CD14-positive monocyte (primary cell): ENCODE results near the gene BLMH. TPM values are rescaled to one million over a fixed set of nuclear protein-coding genes. Genes with fewer than 3 reads are reported as not detected.

Experiments
- DNase-seq, 3 donors: peaks; one replicate each; pipeline ENCODE4 v3.0.0-alpha.2; 2011 to 2022
- H2AFZ ChIP-seq: 2 replicates; pipeline ENCODE4 v1.6.0; 2012; ENCODE audit warnings: mild to moderate bottlenecking, low read depth, low read length, inconsistent platforms; ENCODE audit not compliant: insufficient read depth, poor library complexity, severe bottlenecking
- H3K27ac ChIP-seq, 2 donors: 1 replicate in 1 of 2; 2 replicates in 1 of 2; pipeline ENCODE4 v1.5.1; 2012 to 2013; ENCODE audit warnings: low read length in 2 of 2, control low read depth in 1 of 2, inconsistent platforms in 1 of 2, low read depth in 1 of 2, mild to moderate bottlenecking in 1 of 2
- H3K27me3 ChIP-seq, 2 donors: one replicate each; pipeline versions ENCODE4 v1.6.0 to v1.6.1; 2011 to 2013; ENCODE audit warnings: low read length in 2 of 2; ENCODE audit not compliant: control insufficient read depth in 2 of 2, insufficient read depth in 2 of 2
- H3K36me3 ChIP-seq, 2 donors: replicated peaks in 1 of 2; 1 replicate in 1 of 2; 2 replicates in 1 of 2; pipeline versions ENCODE4 v1.5.1 to v1.6.1; 2012 to 2013; ENCODE audit warnings: low read length in 2 of 2, control low read depth in 1 of 2, inconsistent platforms in 1 of 2, mild to moderate bottlenecking in 1 of 2; ENCODE audit not compliant: insufficient read depth in 2 of 2, control insufficient read depth in 1 of 2
- H3K4me1 ChIP-seq, 2 donors: 1 replicate in 1 of 2; 2 replicates in 1 of 2; pipeline versions ENCODE4 v1.5.1 to v1.6.1; 2012 to 2013; ENCODE audit warnings: low read length in 2 of 2, control low read depth in 1 of 2, inconsistent platforms in 1 of 2, mild to moderate bottlenecking in 1 of 2, moderate library complexity in 1 of 2; ENCODE audit not compliant: insufficient read depth in 2 of 2, control insufficient read depth in 1 of 2
- H3K4me2 ChIP-seq: replicated peaks from 2 replicates; pipeline ENCODE3; 2012; ENCODE audit warnings: low read length, moderate library complexity, mild to moderate bottlenecking; ENCODE audit not compliant: poor library complexity, severe bottlenecking; ENCODE audit errors: extremely low read depth
- H3K4me3 ChIP-seq, 3 experiments: fragments of 200-600 bp in 1 of 3; sonication (generic) in 1 of 3; replicated peaks in 1 of 3; 1 replicate in 2 of 3; 2 replicates in 1 of 3; pipeline ENCODE4 v1.5.1; 2011 to 2013; ENCODE audit warnings: low read length in 3 of 3, mild to moderate bottlenecking in 3 of 3, control low read depth in 2 of 3, low read depth in 2 of 3, inconsistent platforms in 1 of 3, moderate library complexity in 1 of 3
- H3K79me2 ChIP-seq: 2 replicates; pipeline ENCODE4 v1.6.0; 2012; ENCODE audit warnings: mild to moderate bottlenecking, control low read depth, inconsistent platforms, low read length, moderate library complexity; ENCODE audit not compliant: insufficient read depth
- H3K9ac ChIP-seq: 2 replicates; pipeline ENCODE4 v1.6.0; 2017; ENCODE audit warnings: low read length, mild to moderate bottlenecking; ENCODE audit not compliant: insufficient read depth, poor library complexity, severe bottlenecking
- H3K9me3 ChIP-seq, 2 donors: replicated peaks in 1 of 2; 1 replicate in 1 of 2; 2 replicates in 1 of 2; pipeline versions ENCODE4 v1.5.1 to v1.6.1; 2012 to 2013; ENCODE audit warnings: low read length in 2 of 2, control low read depth in 1 of 2; ENCODE audit not compliant: control insufficient read depth in 1 of 2, insufficient read depth in 1 of 2
- H4K20me1 ChIP-seq: 2 replicates; pipeline ENCODE4 v1.6.0; 2012; ENCODE audit warnings: mild to moderate bottlenecking, low read length, control low read depth, moderate library complexity; ENCODE audit not compliant: insufficient read depth
- H3K27ac Mint-ChIP-seq, 7 donors: one replicate each; pipeline ENCODE4 v1.8.0; 2020; ENCODE audit warnings: mild to moderate bottlenecking in 7 of 7, mixed read lengths in 7 of 7, moderate library complexity in 6 of 7, inconsistent platforms in 2 of 7
- H3K27me3 Mint-ChIP-seq, 3 donors: one replicate each; pipeline ENCODE4 v1.8.0; 2021 to 2022; ENCODE audit warnings: low read depth in 3 of 3, mild to moderate bottlenecking in 3 of 3, mixed read lengths in 3 of 3, moderate library complexity in 3 of 3, inconsistent platforms in 1 of 3
- H3K36me3 Mint-ChIP-seq, 2 donors: one replicate each; pipeline ENCODE4 v1.8.0; 2020; ENCODE audit warnings: mixed read lengths in 2 of 2, inconsistent platforms in 1 of 2, mild to moderate bottlenecking in 1 of 2
- H3K4me1 Mint-ChIP-seq: one replicate; pipeline ENCODE4 v1.8.0; 2020; ENCODE audit warnings: mild to moderate bottlenecking, mixed read lengths
- H3K4me3 Mint-ChIP-seq, 2 donors: one replicate each; pipeline ENCODE4 v1.8.0; 2020; ENCODE audit warnings: mild to moderate bottlenecking in 2 of 2, mixed read lengths in 2 of 2, moderate library complexity in 1 of 2
- H3K9me3 Mint-ChIP-seq, 7 donors: one replicate each; pipeline ENCODE4 v1.8.0; 2020 to 2022; ENCODE audit warnings: mixed read lengths in 7 of 7, mild to moderate bottlenecking in 6 of 7, moderate library complexity in 6 of 7, inconsistent platforms in 2 of 7
- CTCF ChIP-seq: fragments of 200-600 bp; IDR thresholded peaks from one replicate; pipeline ENCODE4 v1.8.0; 2022; ENCODE audit warnings: antibody characterized with exemption, mild to moderate bottlenecking
- WGBS: methylation state at CpG from one replicate; pipeline ENCODE4 v1.1.5; 2013; ENCODE audit warnings: missing lambda C conversion rate; ENCODE audit not compliant: insufficient coverage; 5-methylcytosine and 5-hydroxymethylcytosine counted together
- intact Hi-C, 2 donors: fragments of 100-400 bp; cut with micrococcal nuclease; formaldehyde crosslinking; loops; one replicate each; pipeline versions ENCODE4 v1.15.0 to v1.15.1; 2023
- polyA plus RNA-seq, 3 donors: library from polyadenylated mRNA; depleted of rRNA in 1 of 3; unstranded in 2 of 3; stranded (reverse) in 1 of 3; fragments of 300-500 nt in 2 of 3; fragments of >200 nt in 1 of 3; fragmentation: Illumina TruSeq in 2 of 3; gene quantifications; 1 replicate in 2 of 3; 2 replicates in 1 of 3; pipeline ENCODE4 v1.2.3, GENCODE V29; 2012 to 2021

The BLMH gene
- polyA plus RNA-seq, 3 donors: 6.6 to 10.8 (median 10.4) TPM

- no peak for DNase-seq
- Mint-ChIP-seq H3K4me3 (no peak overlapping the region), H3K4me1 (no peaks in the 10 kb centered on the region), H3K36me3 (peaks cover 70 to 75% of the 10 kb centered on the region in 2 donors), H3K27ac (peak overlapping the region in 1 of 7 donors; percentile 20), H3K9me3 (no peaks in the 10 kb centered on the region), H3K27me3 (peaks cover 0 to 2% (median 0%) of the 10 kb centered on the region in 3 donors)
- H4K20me1 ChIP-seq: no peaks in the 10 kb centered on the region
- TF ChIP-seq CTCF: no peak
- no peak overlapping the region for H3K4me2 ChIP-seq
- H3K27me3 ChIP-seq: no peaks in the 10 kb centered on the region
- no peaks in the 10 kb centered on the region for H3K79me2 ChIP-seq
- no peak overlapping the region for H2AFZ ChIP-seq
- no peak overlapping the region for H3K27ac ChIP-seq
- H3K9ac ChIP-seq: no peak overlapping the region
- no CpG with 5 or more reads among the region's 6 CpGs for whole genome bisulfite sequencing
- H3K36me3 ChIP-seq: peaks cover 60 to 88% of the 10 kb centered on the region in 2 donors
- no peak overlapping the region for H3K4me3 ChIP-seq
- H3K9me3 ChIP-seq: no peaks in the 10 kb centered on the region
- intact Hi-C loops: no loop called here
- H3K4me1 ChIP-seq: no peaks in the 10 kb centered on the region
Observed at GRCh38 chr17:30273373-30273772, 18.4 kb downstream of the BLMH start.

DNA sequence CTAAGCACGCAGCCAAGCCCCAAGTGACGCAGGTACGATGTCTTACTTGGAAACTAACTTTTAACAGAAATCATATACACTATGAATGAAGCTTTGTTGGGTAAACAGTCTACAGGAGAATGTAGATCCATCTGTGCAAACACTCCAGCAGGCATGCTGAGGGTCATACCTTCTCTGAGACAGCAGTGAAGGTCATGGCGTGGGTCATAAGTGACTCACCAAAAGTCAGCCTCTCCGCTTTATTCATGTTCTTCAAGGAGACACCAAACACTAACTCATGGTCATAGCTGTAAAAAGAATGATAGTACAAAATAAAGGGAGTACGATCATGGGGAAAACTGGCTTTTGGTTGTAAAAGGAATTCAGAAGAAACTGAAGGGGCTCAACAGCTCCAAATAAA lies 20.6 kb downstream of the BLMH start:
- no peak overlapping the region for H3K27ac ChIP-seq
- H3K36me3 ChIP-seq: peaks cover 69 to 92% of the 10 kb centered on the region in 2 donors
- no peaks in the 10 kb centered on the region for H3K4me1 ChIP-seq
- H3K27me3 ChIP-seq: no peaks in the 10 kb centered on the region
- no peak overlapping the region for H3K4me2 ChIP-seq
- Mint-ChIP-seq H3K4me1 (no peaks in the 10 kb centered on the region), H3K27ac (no peak overlapping the region), H3K27me3 (peaks cover 0 to 2% (median 0%) of the 10 kb centered on the region in 3 donors), H3K36me3 (peaks cover 67 to 89% of the 10 kb centered on the region in 2 donors), H3K9me3 (no peaks in the 10 kb centered on the region), H3K4me3 (no peak overlapping the region)
- no peak overlapping the region for H2AFZ ChIP-seq
- no peak overlapping the region for H3K4me3 ChIP-seq
- no peak for TF ChIP-seq CTCF
- intact Hi-C loops: no loop called here
- H3K9ac ChIP-seq: no peak overlapping the region
- no peak for DNase-seq
- no peaks in the 10 kb centered on the region for H3K79me2 ChIP-seq
- WGBS: no CpG with 5 or more reads among the region's 6 CpGs
- no peaks in the 10 kb centered on the region for H4K20me1 ChIP-seq
- no peaks in the 10 kb centered on the region for H3K9me3 ChIP-seq
